Measurements from ENCODE around the gene INPP5K. TPM values are rescaled to one million over a fixed set of nuclear protein-coding genes. Genes with fewer than 3 reads are reported as not detected.

Gene INPP5K
- total RNA-seq, 1 donor from 2014 or later, result 40.9 TPM

- DNase-seq (ENCODE audit: low spot score), result no peak
- no peak for TF ChIP-seq CTCF (IDR thresholded peaks at IDR 0.05; ENCODE audit: unreplicated experiment)
- H3K4me1 Mint-ChIP-seq (ENCODE audit: unreplicated experiment), result peaks cover 19% of the 10 kb centered on the region
- no peak overlapping the region for H3K4me3 Mint-ChIP-seq (ENCODE audit: unreplicated experiment)
- peaks cover 18% of the 10 kb centered on the region for H3K36me3 Mint-ChIP-seq (ENCODE audit: low read depth, unreplicated experiment)
- H3K9me3 Mint-ChIP-seq (ENCODE audit: unreplicated experiment), result no peaks in the 10 kb centered on the region
- H3K27ac Mint-ChIP-seq (ENCODE audit: unreplicated experiment), result no peak overlapping the region
- H3K27me3 Mint-ChIP-seq (ENCODE audit: unreplicated experiment), result peaks cover 8% of the 10 kb centered on the region
Observed at GRCh38 chr17:1498233-1498632, 18.2 kb downstream of the INPP5K start.

- H3K36me3 Mint-ChIP-seq (ENCODE audit: low read depth, unreplicated experiment), result peaks cover 18% of the 10 kb centered on the region
- no peak for TF ChIP-seq CTCF (IDR thresholded peaks at IDR 0.05; ENCODE audit: unreplicated experiment)
- no peak for DNase-seq (ENCODE audit: low spot score)
- peak overlapping the region; percentile 16 for H3K27ac Mint-ChIP-seq (ENCODE audit: unreplicated experiment)
- peaks cover 21% of the 10 kb centered on the region for H3K4me1 Mint-ChIP-seq (ENCODE audit: unreplicated experiment)
- no peaks in the 10 kb centered on the region for H3K9me3 Mint-ChIP-seq (ENCODE audit: unreplicated experiment)
- H3K27me3 Mint-ChIP-seq (ENCODE audit: unreplicated experiment), result peaks cover 8% of the 10 kb centered on the region
- peak overlapping the region; percentile 27 for H3K4me3 Mint-ChIP-seq (ENCODE audit: unreplicated experiment)
Observed at GRCh38 chr17:1497831-1498230, 18.6 kb downstream of the INPP5K start.

- Mint-ChIP-seq H3K27ac (ENCODE audit: unreplicated experiment) (no peak overlapping the region), H3K4me1 (ENCODE audit: unreplicated experiment) (peaks cover 23% of the 10 kb centered on the region), H3K4me3 (ENCODE audit: unreplicated experiment) (no peak overlapping the region), H3K9me3 (ENCODE audit: unreplicated experiment) (no peaks in the 10 kb centered on the region), H3K36me3 (ENCODE audit: low read depth, unreplicated experiment) (peaks cover 18% of the 10 kb centered on the region), H3K27me3 (ENCODE audit: unreplicated experiment) (peaks cover 10% of the 10 kb centered on the region)
- no peak for DNase-seq (ENCODE audit: low spot score)
- TF ChIP-seq CTCF (IDR thresholded peaks at IDR 0.05; ENCODE audit: unreplicated experiment), result no peak
Observed at GRCh38 chr17:1496869-1497268, 19.5 kb downstream of the INPP5K start.

GRCh38 chr17:1495265-1495989 lies 21.0 kb downstream of the INPP5K start:
- Mint-ChIP-seq H3K4me3 (ENCODE audit: unreplicated experiment) (peak overlapping the region; percentile 60), H3K27ac (ENCODE audit: unreplicated experiment) (peak overlapping the region; percentile 26), H3K27me3 (ENCODE audit: unreplicated experiment) (peaks cover 10% of the 10 kb centered on the region), H3K36me3 (ENCODE audit: low read depth, unreplicated experiment) (peaks cover 17% of the 10 kb centered on the region), H3K4me1 (ENCODE audit: unreplicated experiment) (peaks cover 29% of the 10 kb centered on the region), H3K9me3 (ENCODE audit: unreplicated experiment) (no peaks in the 10 kb centered on the region)
- no peak for TF ChIP-seq CTCF (IDR thresholded peaks at IDR 0.05; ENCODE audit: unreplicated experiment)
- no peak for DNase-seq (ENCODE audit: low spot score)

GRCh38 chr17:1494736-1495253 lies 21.6 kb downstream of the INPP5K start:
- TF ChIP-seq CTCF (IDR thresholded peaks at IDR 0.05; ENCODE audit: unreplicated experiment), result no peak
- H3K27ac Mint-ChIP-seq (ENCODE audit: unreplicated experiment), result no peak overlapping the region
- H3K4me1 Mint-ChIP-seq (ENCODE audit: unreplicated experiment), result peaks cover 31% of the 10 kb centered on the region

More at GRCh38 chr17:1494736-1495253, 21.6 kb downstream of the INPP5K start:
- H3K27me3 Mint-ChIP-seq (ENCODE audit: unreplicated experiment), result peaks cover 10% of the 10 kb centered on the region
- DNase-seq (ENCODE audit: low spot score), result no peak
- H3K9me3 Mint-ChIP-seq (ENCODE audit: unreplicated experiment), result no peaks in the 10 kb centered on the region
- H3K4me3 Mint-ChIP-seq (ENCODE audit: unreplicated experiment), result no peak overlapping the region
- peaks cover 19% of the 10 kb centered on the region for H3K36me3 Mint-ChIP-seq (ENCODE audit: low read depth, unreplicated experiment)
